ENCODE data around the gene FAM228A.
A peak's percentile ranks its signal among the peaks of the same experiment; 100 is the strongest.
"Not testable (repeated sequence)": the region's sequence is repeated elsewhere in the genome, so short reads cannot be mapped to it uniquely, and the experiment has no call there.

The FAM228A gene

GRCh38 chr2:24189551-24189950, 14.7 kb downstream of the FAM228A start:
- no peak for TF ChIP-seq CTCF (conservative IDR thresholded peaks at IDR 0.05; ENCODE audit: low read depth, low read length)
- H3K4me3 ChIP-seq (ENCODE audit: low read length), result no peak overlapping the region
- no peak for DNase-seq (ENCODE audit: low read depth)

- H3K4me3 ChIP-seq (ENCODE audit: low read length), result no peak overlapping the region
- no peak for TF ChIP-seq CTCF (conservative IDR thresholded peaks at IDR 0.05; ENCODE audit: low read depth, low read length)
- no peak for DNase-seq (ENCODE audit: low read depth)
Measured at GRCh38 chr2:24190503-24190902, 15.7 kb downstream of the FAM228A start.

GRCh38 chr2:24191156-24191555, 16.3 kb downstream of the FAM228A start:
- no peak for DNase-seq (ENCODE audit: low read depth)
- H3K4me3 ChIP-seq (ENCODE audit: low read length), result no peak overlapping the region
- no peak for TF ChIP-seq CTCF (conservative IDR thresholded peaks at IDR 0.05; ENCODE audit: low read depth, low read length)

GRCh38 chr2:24191848-24192247, 17.0 kb downstream of the FAM228A start:
- no peak for TF ChIP-seq CTCF (conservative IDR thresholded peaks at IDR 0.05; ENCODE audit: low read depth, low read length)
- DNase-seq (ENCODE audit: low read depth), result no peak
- H3K4me3 ChIP-seq (ENCODE audit: low read length), result no peak overlapping the region

GRCh38 chr2:24197213-24197612, 22.4 kb downstream of the FAM228A start:
- not testable (repeated sequence) for DNase-seq (ENCODE audit: low read depth); H3K4me3 ChIP-seq (ENCODE audit: low read length)

GRCh38 chr2:24199968-24200590, 25.2 kb downstream of the FAM228A start:
- H3K4me3 ChIP-seq (ENCODE audit: low read length), result no peak overlapping the region
- peak; percentile 7 for DNase-seq (ENCODE audit: low read depth)
- no peak for TF ChIP-seq CTCF (conservative IDR thresholded peaks at IDR 0.05; ENCODE audit: low read depth, low read length)

- no peak for TF ChIP-seq CTCF (conservative IDR thresholded peaks at IDR 0.05; ENCODE audit: low read depth, low read length)
- DNase-seq (ENCODE audit: low read depth), result no peak
- no peak overlapping the region for H3K4me3 ChIP-seq (ENCODE audit: low read length)
Measured at GRCh38 chr2:24200799-24201198, 25.9 kb downstream of the FAM228A start.

Data from retinal pigment epithelial cell (primary cell).